Lower leg skin (tissue), 4 donors: ENCODE measurements around the gene CMTM1. TPM values are rescaled to one million over a fixed set of nuclear protein-coding genes. Genes with fewer than 3 reads are reported as not detected.

Experiments
- DNase-seq, 2 donors: peaks; one replicate each; pipeline ENCODE4 v3.0.0-alpha.2; 2019; ENCODE audit warnings: low spot score in 2 of 2
- H3K4me3 ChIP-seq: fragments of 200-600 bp; sonication (generic); 2 replicates; pipeline ENCODE4 v1.5.1; 2017; ENCODE audit warnings: mild to moderate bottlenecking, low read depth; ENCODE audit not compliant: poor library complexity, severe bottlenecking
- CTCF ChIP-seq, 3 donors: fragments of 450-650 bp; IDR thresholded peaks; one replicate each; pipeline ENCODE4 v1.5.1; 2016; ENCODE audit warnings: antibody characterized with exemption in 3 of 3, mild to moderate bottlenecking in 3 of 3, moderate library complexity in 2 of 3
- POLR2A ChIP-seq, 2 donors: fragments of 450-650 bp; IDR thresholded peaks; one replicate each; pipeline ENCODE4 v1.6.1; 2016 to 2017; ENCODE audit warnings: antibody characterized with exemption in 2 of 2, mild to moderate bottlenecking in 1 of 2, moderate library complexity in 1 of 2
- WGBS, 2 donors: methylation state at CpG; one replicate each; pipeline ENCODE4 v1.1.5; 2018; 5-methylcytosine and 5-hydroxymethylcytosine counted together
- intact Hi-C: fragments of 100-400 bp; cut with DNase I; formaldehyde crosslinking; loops from one replicate; pipeline ENCODE4 v1.15.0; 2023; ENCODE audit warnings: low total_unique reads
- total RNA-seq, 4 donors: library from RNA; depleted of rRNA; stranded (reverse); fragments of >200 nt; gene quantifications; one replicate each; pipeline ENCODE4 v1.1.0, GENCODE V29; 2016

Gene CMTM1
- total RNA-seq, 4 donors from 2014 or later, result 0.39 to 2.1 (median 1.9) TPM; not detected in 1

- WGBS, 2 donors, result 75% methylated on average over 14 of the region's 14 CpGs
- intact Hi-C loops, result no loop called here
- no peak overlapping the region for H3K4me3 ChIP-seq
- no peak for TF ChIP-seq CTCF (IDR thresholded peaks at IDR 0.05)
- no peak for TF ChIP-seq POLR2A (IDR thresholded peaks at IDR 0.05)
- DNase-seq, result peak; percentile 67 to 90
Measured at GRCh38 chr16:66520406-66521170, 45.7 kb upstream of the CMTM1 start.

GRCh38 chr16:66521252-66521713, 45.0 kb upstream of the CMTM1 start:
- DNase-seq, result peak in 1 of 2 donors; percentile 80
- intact Hi-C loops, result no loop called here
- 77 to 87% methylated on average over 4 to 5 of the region's 5 CpGs for WGBS, 2 donors

GRCh38 chr16:66521951-66522771, 44.1 kb upstream of the CMTM1 start:
- WGBS, 2 donors, result 71 to 74% methylated on average over 17 of the region's 17 CpGs
- peak in 1 of 2 donors; percentile 88 for DNase-seq
- no peak for TF ChIP-seq CTCF (IDR thresholded peaks at IDR 0.05)
- TF ChIP-seq POLR2A (IDR thresholded peaks at IDR 0.05), result no peak
- intact Hi-C loops, result no loop called here
- H3K4me3 ChIP-seq, result no peak overlapping the region

More at GRCh38 chr16:66521252-66521713, 45.0 kb upstream of the CMTM1 start:
- no peak for TF ChIP-seq CTCF (IDR thresholded peaks at IDR 0.05)
- no peak for TF ChIP-seq POLR2A (IDR thresholded peaks at IDR 0.05)
- H3K4me3 ChIP-seq, result no peak overlapping the region

- no peak for TF ChIP-seq CTCF (IDR thresholded peaks at IDR 0.05)
- TF ChIP-seq POLR2A (IDR thresholded peaks at IDR 0.05), result no peak
- intact Hi-C loops, result no loop called here
- H3K4me3 ChIP-seq, result no peak overlapping the region
- DNase-seq, result peak in 1 of 2 donors; percentile 58
- 72 to 81% methylated on average over 9 to 11 of the region's 11 CpGs for WGBS, 2 donors
Measured at GRCh38 chr16:66522816-66523590, 43.2 kb upstream of the CMTM1 start.

- peak in 1 of 2 donors; percentile 72 for DNase-seq
- WGBS, 2 donors, result 69 to 80% methylated on average over 9 of the region's 9 CpGs
- intact Hi-C loops, result no loop called here
Measured at GRCh38 chr16:66523861-66524354, 42.3 kb upstream of the CMTM1 start.

More at GRCh38 chr16:66523861-66524354, 42.3 kb upstream of the CMTM1 start:
- H3K4me3 ChIP-seq, result no peak overlapping the region
- TF ChIP-seq CTCF (IDR thresholded peaks at IDR 0.05) (no peak), POLR2A (IDR thresholded peaks at IDR 0.05) (no peak)
